OCI-LY3 (cell line): Measurements from ENCODE around the gene ZBTB16.

Experiments used
- H2AFZ ChIP-seq: fragments of 200-600, 300-600 bp; shearing (Covaris generic); 2 replicates; pipeline ENCODE4 v1.6.0; 2014; ENCODE audit warnings: antibody characterized with exemption, low read depth, low read length
- H3K27ac ChIP-seq: fragments of 200-600, 300-600 bp; sonication (generic); 2 replicates; pipeline ENCODE4 v1.5.1; 2014; ENCODE audit warnings: mild to moderate bottlenecking, low read length, moderate library complexity, mixed read lengths
- H3K27me3 ChIP-seq: fragments of 200-600, 300-600 bp; sonication (generic); 2 replicates; pipeline ENCODE4 v1.6.1; 2014; ENCODE audit warnings: low read depth, low read length, mixed read lengths
- H3K36me3 ChIP-seq: fragments of 200-600, 300-600 bp; sonication (generic); replicated peaks from 2 replicates; pipeline ENCODE3; 2014; ENCODE audit warnings: low read depth, low read length, mixed read lengths
- H3K4me1 ChIP-seq: fragments of 300-600, 200-600 bp; sonication (generic); 2 replicates; pipeline ENCODE4 v1.6.1; 2014; ENCODE audit warnings: low read length, mixed read lengths
- H3K4me2 ChIP-seq: fragments of 200-600, 300-600 bp; sonication (generic); 2 replicates; pipeline ENCODE4 v1.6.1; 2014; ENCODE audit warnings: low read length, mixed read lengths
- H3K4me3 ChIP-seq: fragments of 300-600, 200-600 bp; sonication (generic); 2 replicates; pipeline ENCODE4 v1.5.1; 2014; ENCODE audit warnings: antibody characterized with exemption, mild to moderate bottlenecking, low read length, moderate library complexity
- H3K79me2 ChIP-seq: fragments of 300-600, 200-600 bp; shearing (Covaris generic); 2 replicates; pipeline ENCODE4 v1.6.1; 2014; ENCODE audit warnings: mild to moderate bottlenecking, low read length, mixed read lengths
- H3K9ac ChIP-seq: fragments of 300-600, 200-600 bp; shearing (Covaris generic); 2 replicates; pipeline ENCODE4 v1.6.0; 2014; ENCODE audit warnings: mild to moderate bottlenecking, low read length, moderate library complexity
- H3K9me3 ChIP-seq: fragments of 200-600, 300-600 bp; shearing (Covaris generic); 2 replicates; pipeline ENCODE4 v1.6.1; 2014; ENCODE audit warnings: low read length, mixed read lengths; ENCODE audit not compliant: insufficient read depth
- H4K20me1 ChIP-seq: fragments of 200-600, 300-600 bp; sonication (generic); 2 replicates; pipeline ENCODE4 v1.6.1; 2016; ENCODE audit warnings: low read length, mixed read lengths; ENCODE audit not compliant: insufficient read depth
- EZH2phosphoT487 ChIP-seq: fragments of 200-600 bp; shearing (Covaris generic); IDR thresholded peaks from 2 replicates; pipeline ENCODE4 v1.6.1; 2018; ENCODE audit warnings: antibody characterized with exemption, mixed run types, low read depth
- TF ChIP-seq, protein P1 (sequence below): fragments of 200-600, 300-600 bp; sonication (generic); IDR thresholded peaks from 2 replicates; pipeline ENCODE4 v1.5.1; 2014; ENCODE audit warnings: antibody characterized with exemption, low read length, low read depth

Gene ZBTB16

DNA sequence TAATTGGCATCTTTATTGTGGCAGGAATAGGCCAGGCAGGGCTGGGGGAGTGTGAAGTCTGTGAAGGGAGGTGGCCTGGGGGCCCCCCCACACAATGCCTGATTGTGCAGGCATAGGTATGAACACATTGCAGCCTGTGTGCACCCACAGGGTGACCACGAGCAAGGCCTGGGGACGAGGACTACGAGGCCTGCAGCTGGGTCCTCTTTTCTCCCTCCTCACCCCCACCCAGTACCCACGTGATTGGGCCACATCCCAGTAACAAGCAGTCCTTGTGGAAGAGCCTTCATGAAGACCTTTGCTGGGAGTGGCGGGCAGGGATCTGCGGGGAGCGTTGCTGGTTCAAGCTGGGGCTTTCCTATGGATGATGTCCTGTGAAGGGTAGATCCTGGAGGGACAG, 29.3 kb downstream of the ZBTB16 start:
- TF ChIP-seq EZH2phosphoT487 = no peak
- TF ChIP-seq, protein P1, sequence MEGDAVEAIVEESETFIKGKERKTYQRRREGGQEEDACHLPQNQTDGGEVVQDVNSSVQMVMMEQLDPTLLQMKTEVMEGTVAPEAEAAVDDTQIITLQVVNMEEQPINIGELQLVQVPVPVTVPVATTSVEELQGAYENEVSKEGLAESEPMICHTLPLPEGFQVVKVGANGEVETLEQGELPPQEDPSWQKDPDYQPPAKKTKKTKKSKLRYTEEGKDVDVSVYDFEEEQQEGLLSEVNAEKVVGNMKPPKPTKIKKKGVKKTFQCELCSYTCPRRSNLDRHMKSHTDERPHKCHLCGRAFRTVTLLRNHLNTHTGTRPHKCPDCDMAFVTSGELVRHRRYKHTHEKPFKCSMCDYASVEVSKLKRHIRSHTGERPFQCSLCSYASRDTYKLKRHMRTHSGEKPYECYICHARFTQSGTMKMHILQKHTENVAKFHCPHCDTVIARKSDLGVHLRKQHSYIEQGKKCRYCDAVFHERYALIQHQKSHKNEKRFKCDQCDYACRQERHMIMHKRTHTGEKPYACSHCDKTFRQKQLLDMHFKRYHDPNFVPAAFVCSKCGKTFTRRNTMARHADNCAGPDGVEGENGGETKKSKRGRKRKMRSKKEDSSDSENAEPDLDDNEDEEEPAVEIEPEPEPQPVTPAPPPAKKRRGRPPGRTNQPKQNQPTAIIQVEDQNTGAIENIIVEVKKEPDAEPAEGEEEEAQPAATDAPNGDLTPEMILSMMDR = no peak
- Histone ChIP-seq H3K4me1 (peaks cover 12% of the 10 kb centered on the region), H3K27me3 (peaks cover 7% of the 10 kb centered on the region; the same call in 1 of the 2 replicates), H2AFZ (no peak overlapping the region), H4K20me1 (no peaks in the 10 kb centered on the region), H3K9me3 (no peaks in the 10 kb centered on the region), H3K27ac (no peak overlapping the region), H3K4me3 (no peak overlapping the region), H3K9ac (no peak overlapping the region), H3K4me2 (no peak overlapping the region), H3K36me3 (no peaks in the 10 kb centered on the region), H3K79me2 (no peaks in the 10 kb centered on the region)

DNA sequence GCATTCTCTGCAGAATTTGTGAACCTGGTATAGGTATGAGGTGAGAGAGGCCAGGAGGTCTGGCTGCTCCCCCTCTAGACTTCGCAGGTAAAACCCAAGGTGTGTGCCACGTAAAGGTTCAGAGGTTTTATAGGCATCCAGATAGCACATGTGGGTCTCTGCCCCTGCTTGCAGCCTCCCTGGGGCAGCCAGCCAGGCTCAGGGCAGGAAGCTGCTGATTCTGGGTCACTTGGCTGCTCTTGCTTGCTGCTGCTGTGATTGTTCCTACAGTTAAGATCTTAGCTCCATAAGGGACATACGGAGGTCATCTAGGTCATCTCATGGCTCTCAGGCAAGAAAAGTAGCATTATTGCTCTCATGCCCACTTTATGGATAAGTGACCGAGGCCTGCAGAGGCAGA, 30.2 kb downstream of the ZBTB16 start:
- H3K4me3 ChIP-seq = no peak overlapping the region
- no peak overlapping the region for H3K27ac ChIP-seq
- no peak for TF ChIP-seq EZH2phosphoT487
- TF ChIP-seq, protein P1 = no peak
- peaks cover 7% of the 10 kb centered on the region; the same call in 1 of the 2 replicates for H3K27me3 ChIP-seq
- H3K9me3 ChIP-seq = no peaks in the 10 kb centered on the region
- H3K9ac ChIP-seq = no peak overlapping the region
- no peaks in the 10 kb centered on the region for H3K79me2 ChIP-seq
- no peaks in the 10 kb centered on the region for H4K20me1 ChIP-seq
- no peak overlapping the region for H3K4me2 ChIP-seq
- no peak overlapping the region for H2AFZ ChIP-seq
- H3K4me1 ChIP-seq = peaks cover 3% of the 10 kb centered on the region
- H3K36me3 ChIP-seq = no peaks in the 10 kb centered on the region

DNA sequence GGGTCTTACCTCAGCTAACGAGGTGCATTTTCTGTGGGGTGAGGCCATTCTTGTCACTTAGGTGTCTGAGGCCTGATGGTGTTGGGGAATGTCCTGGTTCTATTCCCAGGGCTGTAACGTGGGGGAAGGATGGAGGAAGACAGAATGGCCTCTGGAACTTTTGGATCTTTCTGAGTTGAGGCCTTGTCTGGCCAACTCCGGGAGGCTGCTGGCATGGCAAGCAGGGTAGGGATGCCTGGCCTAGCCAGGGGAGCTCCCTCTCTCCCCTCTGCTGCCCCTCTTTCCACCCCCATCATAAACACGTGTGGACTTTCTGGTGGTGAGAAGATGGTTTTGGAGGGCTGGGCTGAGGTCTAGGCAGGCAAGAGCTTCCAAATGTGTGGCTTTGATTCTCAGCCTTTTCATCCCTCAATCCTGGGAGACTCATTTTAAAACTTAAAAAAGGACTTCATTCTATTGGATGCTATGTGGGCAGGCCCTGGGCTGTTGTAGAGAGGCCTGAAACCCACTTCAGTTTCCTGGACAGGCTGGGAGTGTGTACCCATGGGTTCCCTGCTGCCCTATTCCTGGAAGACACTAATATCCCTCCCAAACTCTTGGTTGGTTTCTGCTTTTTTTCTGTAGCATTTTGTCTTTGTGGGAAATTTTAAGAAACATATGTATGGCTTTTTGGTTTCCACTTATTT, 30.9 kb downstream of the ZBTB16 start:
- Histone ChIP-seq H3K9me3 (no peaks in the 10 kb centered on the region), H4K20me1 (no peaks in the 10 kb centered on the region), H3K79me2 (no peaks in the 10 kb centered on the region), H2AFZ (no peak overlapping the region), H3K4me3 (no peak overlapping the region), H3K4me1 (no peaks in the 10 kb centered on the region), H3K9ac (no peak overlapping the region), H3K27ac (no peak overlapping the region), H3K27me3 (peaks cover 7% of the 10 kb centered on the region; the same call in 1 of the 2 replicates), H3K36me3 (no peaks in the 10 kb centered on the region), H3K4me2 (no peak overlapping the region)
- TF ChIP-seq, protein P1 = no peak
- no peak for TF ChIP-seq EZH2phosphoT487

DNA sequence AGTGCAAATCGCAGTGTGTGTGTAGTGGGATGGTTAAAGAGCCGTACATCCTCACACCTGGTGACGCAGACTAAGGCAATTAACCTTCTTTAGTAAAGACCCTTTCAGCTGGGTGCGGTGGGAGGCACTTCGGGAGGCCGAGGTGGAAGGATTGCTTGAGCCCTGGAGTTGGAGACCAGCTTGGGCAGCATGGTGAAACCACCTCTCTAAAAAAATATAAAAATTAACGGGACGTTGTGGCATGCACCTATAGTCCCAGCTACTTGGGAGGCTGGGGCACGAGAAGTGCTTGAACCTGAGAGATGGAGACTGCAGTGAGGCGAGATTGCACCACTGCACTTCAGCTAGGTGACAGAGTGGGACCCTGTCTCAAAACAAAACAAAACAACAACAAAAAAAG, 31.5 kb downstream of the ZBTB16 start:
- Histone ChIP-seq H4K20me1 (no peaks in the 10 kb centered on the region), H3K27me3 (peaks cover 7% of the 10 kb centered on the region; the same call in 1 of the 2 replicates), H3K27ac (no peak overlapping the region), H3K9me3 (no peaks in the 10 kb centered on the region), H3K4me3 (no peak overlapping the region), H3K36me3 (no peaks in the 10 kb centered on the region), H3K4me1 (no peaks in the 10 kb centered on the region), H2AFZ (no peak overlapping the region), H3K79me2 (no peaks in the 10 kb centered on the region), H3K4me2 (no peak overlapping the region), H3K9ac (no peak overlapping the region)
- no peak for TF ChIP-seq EZH2phosphoT487
- TF ChIP-seq, protein P1 = no peak
